ENCODE measurements around the gene KLHL6.

DNA sequence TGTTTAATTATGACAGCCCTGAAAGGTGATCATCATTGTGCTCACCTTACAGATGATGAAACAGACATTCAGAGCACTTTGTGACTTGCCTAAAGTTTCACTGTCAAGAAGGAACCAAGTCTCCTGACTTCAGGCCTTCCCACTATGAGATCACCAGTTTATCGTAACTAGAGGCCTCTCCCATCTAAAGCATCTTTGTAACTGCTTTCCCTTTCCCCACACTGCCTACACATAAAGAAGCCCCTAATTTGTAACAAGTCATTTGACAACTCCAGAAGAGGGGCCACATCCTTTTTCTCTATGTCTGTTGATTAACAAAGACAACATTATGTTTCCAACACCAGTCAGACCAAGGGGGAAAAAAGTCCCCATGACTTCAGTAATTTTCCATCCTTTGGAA is 1.1 kb downstream of the KLHL6 start:
- TF ChIP-seq CTCF (CRISPR knock-in tag; IDR thresholded peaks at IDR 0.05), result no peak
- no peak for TF ChIP-seq PAXIP1 (CRISPR knock-in tag; conservative IDR thresholded peaks at IDR 0.05)
- TF ChIP-seq CBX1 (IDR thresholded peaks at IDR 0.05; ENCODE audit: low read depth), result no peak
- TF ChIP-seq SIN3B (IDR thresholded peaks at IDR 0.05; ENCODE audit: low read length), result no peak

Data from HepG2 (cell line).